ENCODE measurements around the gene KCNF1. TPM values are rescaled to one million over a fixed set of nuclear protein-coding genes. Genes with fewer than 3 reads are reported as not detected.

The KCNF1 gene
- total RNA-seq, 3 donors from 2014 or later = 0.29 to 0.66 TPM; not detected in 1

GRCh38 chr2:10947005-10947440 lies 35.3 kb downstream of the KCNF1 start:
- DNase-seq (ENCODE audit: low spot score in 2 of 2) = peak in 1 of 2 donors; percentile 18
- Histone ChIP-seq H3K27me3 (peaks cover 0 to 12% of the 10 kb centered on the region in 2 donors), H3K27ac (no peak overlapping the region), H3K4me3 (no peak overlapping the region), H3K9me3 (no peaks in the 10 kb centered on the region), H3K36me3 (no peaks in the 10 kb centered on the region), H3K4me1 (no peaks in the 10 kb centered on the region)
- TF ChIP-seq POLR2AphosphoS5 (IDR thresholded peaks at IDR 0.05) (no peak), POLR2A (IDR thresholded peaks at IDR 0.05) (no peak)
- TF ChIP-seq, protein P1, sequence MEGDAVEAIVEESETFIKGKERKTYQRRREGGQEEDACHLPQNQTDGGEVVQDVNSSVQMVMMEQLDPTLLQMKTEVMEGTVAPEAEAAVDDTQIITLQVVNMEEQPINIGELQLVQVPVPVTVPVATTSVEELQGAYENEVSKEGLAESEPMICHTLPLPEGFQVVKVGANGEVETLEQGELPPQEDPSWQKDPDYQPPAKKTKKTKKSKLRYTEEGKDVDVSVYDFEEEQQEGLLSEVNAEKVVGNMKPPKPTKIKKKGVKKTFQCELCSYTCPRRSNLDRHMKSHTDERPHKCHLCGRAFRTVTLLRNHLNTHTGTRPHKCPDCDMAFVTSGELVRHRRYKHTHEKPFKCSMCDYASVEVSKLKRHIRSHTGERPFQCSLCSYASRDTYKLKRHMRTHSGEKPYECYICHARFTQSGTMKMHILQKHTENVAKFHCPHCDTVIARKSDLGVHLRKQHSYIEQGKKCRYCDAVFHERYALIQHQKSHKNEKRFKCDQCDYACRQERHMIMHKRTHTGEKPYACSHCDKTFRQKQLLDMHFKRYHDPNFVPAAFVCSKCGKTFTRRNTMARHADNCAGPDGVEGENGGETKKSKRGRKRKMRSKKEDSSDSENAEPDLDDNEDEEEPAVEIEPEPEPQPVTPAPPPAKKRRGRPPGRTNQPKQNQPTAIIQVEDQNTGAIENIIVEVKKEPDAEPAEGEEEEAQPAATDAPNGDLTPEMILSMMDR (IDR thresholded peaks at IDR 0.05) = no peak
- intact Hi-C loops (cut with DNase I; ENCODE audit: low total_unique reads) = no loop called here

GRCh38 chr2:10947446-10948187 lies 35.9 kb downstream of the KCNF1 start:
- TF ChIP-seq, protein P1 (IDR thresholded peaks at IDR 0.05) = no peak
- TF ChIP-seq POLR2AphosphoS5 (IDR thresholded peaks at IDR 0.05) (no peak), POLR2A (IDR thresholded peaks at IDR 0.05) (no peak)
- Histone ChIP-seq H3K4me1 (no peaks in the 10 kb centered on the region), H3K27me3 (peaks cover 0 to 12% of the 10 kb centered on the region in 2 donors), H3K9me3 (no peaks in the 10 kb centered on the region), H3K4me3 (no peak overlapping the region), H3K27ac (no peak overlapping the region), H3K36me3 (no peaks in the 10 kb centered on the region)
- DNase-seq (ENCODE audit: low spot score in 2 of 2) = no peak
- intact Hi-C loops (cut with DNase I; ENCODE audit: low total_unique reads) = no loop called here

- no peak for DNase-seq (ENCODE audit: low spot score in 2 of 2)
- Histone ChIP-seq H3K9me3 (no peaks in the 10 kb centered on the region), H3K4me1 (no peaks in the 10 kb centered on the region), H3K4me3 (no peak overlapping the region), H3K27ac (no peak overlapping the region), H3K27me3 (peaks cover 0 to 12% of the 10 kb centered on the region in 2 donors), H3K36me3 (no peaks in the 10 kb centered on the region)
- intact Hi-C loops (cut with DNase I; ENCODE audit: low total_unique reads) = no loop called here
- TF ChIP-seq POLR2A (IDR thresholded peaks at IDR 0.05) (no peak), POLR2AphosphoS5 (IDR thresholded peaks at IDR 0.05) (no peak)
- TF ChIP-seq, protein P1 (IDR thresholded peaks at IDR 0.05) = no peak
Measured at GRCh38 chr2:10948188-10948564, 36.4 kb downstream of the KCNF1 start.

DNA sequence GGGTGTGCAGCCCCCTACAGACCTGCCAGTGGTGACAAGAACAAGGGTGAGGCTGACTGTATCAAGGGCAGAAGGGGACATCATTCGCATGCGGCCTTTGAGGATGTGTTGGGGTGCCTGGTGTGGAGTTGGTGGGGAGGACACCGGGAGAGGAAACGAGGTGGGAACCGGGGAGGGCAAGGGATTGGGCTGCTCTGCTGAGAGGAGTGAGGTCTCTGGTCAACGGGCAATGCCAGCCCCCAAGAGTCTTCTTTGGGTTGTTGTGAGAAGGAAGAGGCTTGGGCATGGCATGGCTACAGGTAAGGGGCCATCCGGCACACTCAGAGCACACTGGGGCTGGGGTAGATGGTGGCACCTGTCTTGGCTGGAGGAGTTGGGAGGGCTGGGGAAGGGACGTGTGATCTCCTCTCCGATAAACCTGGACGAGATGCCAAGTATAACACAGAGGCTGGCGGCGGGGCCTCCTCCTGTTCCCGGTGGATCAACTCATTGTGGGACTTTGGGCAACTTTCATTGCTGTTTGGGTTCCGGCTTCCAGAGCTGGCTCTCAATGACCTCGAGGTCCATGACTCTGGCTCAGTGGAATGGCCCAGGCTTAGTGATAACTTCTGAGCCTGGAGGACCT lies 37.0 kb downstream of the KCNF1 start:
- Histone ChIP-seq H3K4me3 (no peak overlapping the region), H3K9me3 (no peaks in the 10 kb centered on the region), H3K27me3 (peaks cover 0 to 12% of the 10 kb centered on the region in 2 donors), H3K27ac (no peak overlapping the region), H3K36me3 (no peaks in the 10 kb centered on the region), H3K4me1 (no peaks in the 10 kb centered on the region)
- TF ChIP-seq POLR2A (IDR thresholded peaks at IDR 0.05) (no peak), POLR2AphosphoS5 (IDR thresholded peaks at IDR 0.05) (no peak)
- TF ChIP-seq, protein P1 (IDR thresholded peaks at IDR 0.05) = no peak
- intact Hi-C loops (cut with DNase I; ENCODE audit: low total_unique reads) = no loop called here
- no peak for DNase-seq (ENCODE audit: low spot score in 2 of 2)

GRCh38 chr2:10949835-10950234 lies 38.1 kb downstream of the KCNF1 start:
- peaks cover 0 to 12% of the 10 kb centered on the region in 2 donors for H3K27me3 ChIP-seq
- DNase-seq (ENCODE audit: low spot score in 2 of 2) = no peak
- H3K4me1 ChIP-seq = no peaks in the 10 kb centered on the region
- no peak for TF ChIP-seq POLR2AphosphoS5 (IDR thresholded peaks at IDR 0.05)
- TF ChIP-seq POLR2A (IDR thresholded peaks at IDR 0.05) = no peak
- TF ChIP-seq, protein P1 (IDR thresholded peaks at IDR 0.05) = no peak
- no peak overlapping the region for H3K4me3 ChIP-seq
- no peaks in the 10 kb centered on the region for H3K36me3 ChIP-seq
- no peak overlapping the region for H3K27ac ChIP-seq
- intact Hi-C loops (cut with DNase I; ENCODE audit: low total_unique reads) = no loop called here
- H3K9me3 ChIP-seq = no peaks in the 10 kb centered on the region
